HEK293 (cell line): ENCODE measurements around the gene HLA-DMB.
A peak's percentile ranks its signal among the peaks of the same experiment; 100 is the strongest.

Source experiments
- BCL6B ChIP-seq: fragments of 450-650 bp; formaldehyde crosslinking; IDR thresholded peaks from 2 replicates; pipeline ENCODE4 v1.5.1; 2017; ENCODE audit warnings: missing biosample characterization, missing genetic modification characterization
- GLIS1 ChIP-seq: fragments of 450-650 bp; formaldehyde crosslinking; IDR thresholded peaks from 2 replicates; pipeline ENCODE4 v1.5.1; 2016; ENCODE audit warnings: missing biosample characterization, missing genetic modification characterization
- HOXD13 ChIP-seq: sonication (generic); formaldehyde crosslinking; IDR thresholded peaks from 2 replicates; pipeline ENCODE4 v1.8.0; 2022; ENCODE audit warnings: missing genetic modification reagents, borderline replicate concordance
- MYNN ChIP-seq: fragments of 450-650 bp; formaldehyde crosslinking; IDR thresholded peaks from 2 replicates; pipeline ENCODE4 v1.5.1; 2016; ENCODE audit warnings: missing biosample characterization, missing genetic modification characterization, borderline replicate concordance
- MZF1 ChIP-seq: fragments of 450-650 bp; formaldehyde crosslinking; IDR thresholded peaks from 2 replicates; pipeline ENCODE4 v1.5.1; 2017; ENCODE audit warnings: missing biosample characterization, missing genetic modification characterization, borderline replicate concordance
- PRDM10 ChIP-seq: fragments of 450-650 bp; formaldehyde crosslinking; IDR thresholded peaks from 2 replicates; pipeline ENCODE4 v1.5.1; 2016; ENCODE audit warnings: missing biosample characterization, missing genetic modification characterization
- PRDM6 ChIP-seq: fragments of 450-650 bp; formaldehyde crosslinking; IDR thresholded peaks from 2 replicates; pipeline ENCODE4 v1.5.1; 2017; ENCODE audit warnings: missing biosample characterization, missing genetic modification characterization
- ZBTB1 ChIP-seq: fragments of 450-650 bp; formaldehyde crosslinking; IDR thresholded peaks from 2 replicates; pipeline ENCODE4 v1.5.1; 2016; ENCODE audit warnings: missing biosample characterization, missing genetic modification characterization
- ZFP37 ChIP-seq: fragments of 450-650 bp; formaldehyde crosslinking; IDR thresholded peaks from 2 replicates; pipeline ENCODE4 v1.5.1; 2016; ENCODE audit warnings: missing biosample characterization, missing genetic modification characterization
- ZNF174 ChIP-seq: fragments of 450-650 bp; formaldehyde crosslinking; IDR thresholded peaks from 2 replicates; pipeline ENCODE4 v1.5.0; 2017; ENCODE audit warnings: missing biosample characterization, mild to moderate bottlenecking, missing genetic modification characterization
- ZNF19 ChIP-seq: fragments of 450-650 bp; formaldehyde crosslinking; IDR thresholded peaks from 2 replicates; pipeline ENCODE4; 2016; ENCODE audit warnings: missing biosample characterization, missing genetic modification characterization, low read depth
- ZNF214 ChIP-seq: fragments of 450-650 bp; formaldehyde crosslinking; IDR thresholded peaks from 2 replicates; pipeline ENCODE4 v1.5.1; 2017; ENCODE audit warnings: missing biosample characterization, mild to moderate bottlenecking, missing genetic modification characterization, borderline replicate concordance
- ZNF416 ChIP-seq: fragments of 450-650 bp; formaldehyde crosslinking; IDR thresholded peaks from 2 replicates; pipeline ENCODE4 v1.5.1; 2016; ENCODE audit warnings: missing biosample characterization, missing genetic modification characterization
- ZNF433 ChIP-seq: fragments of 450-650 bp; formaldehyde crosslinking; IDR thresholded peaks from 2 replicates; pipeline ENCODE4 v1.5.1; 2016; ENCODE audit warnings: missing biosample characterization, missing genetic modification characterization, low read depth
- ZNF660 ChIP-seq: fragments of 450-650 bp; IDR thresholded peaks from 2 replicates; pipeline ENCODE4 v1.5.1; 2018; ENCODE audit warnings: missing biosample characterization, mild to moderate bottlenecking, missing genetic modification characterization
- ZSCAN30 ChIP-seq: fragments of 450-650 bp; IDR thresholded peaks from 2 replicates; pipeline ENCODE4 v1.5.1; 2018; ENCODE audit warnings: missing biosample characterization, mild to moderate bottlenecking, missing genetic modification characterization, moderate library complexity
- TF ChIP-seq, protein P1 (sequence below): fragments of 450-650 bp; formaldehyde crosslinking; IDR thresholded peaks from 2 replicates; pipeline ENCODE4 v1.5.1; 2016; ENCODE audit warnings: missing biosample characterization, missing genetic modification characterization

Gene HLA-DMB

GRCh38 chr6:32982702-32983492 is 42.1 kb upstream of the HLA-DMB start (continued):
- TF ChIP-seq ZBTB1 (no peak), ZSCAN30 (tag by site-specific recombination) (0 out of 2 replicates have a peak, but pooled peaks have one; percentile 47), MYNN (tag by site-specific recombination) (peak; percentile 98), ZNF660 (tag by site-specific recombination) (0 out of 2 replicates have a peak, but pooled peaks have one; percentile 43), ZNF19 (tag by site-specific recombination) (no peak), ZNF416 (tag by site-specific recombination) (no peak), PRDM6 (tag by site-specific recombination) (peak; percentile 43; the same call in 1 of the 2 replicates), HOXD13 (CRISPR knock-in tag) (no peak), ZNF174 (no peak), BCL6B (tag by site-specific recombination) (no peak), ZNF214 (tag by site-specific recombination) (no peak), ZFP37 (tag by site-specific recombination) (0 out of 2 replicates have a peak, but pooled peaks have one; percentile 7), PRDM10 (0 out of 2 replicates have a peak, but pooled peaks have one; percentile 45), GLIS1 (tag by site-specific recombination) (no peak), MZF1 (tag by site-specific recombination) (no peak), ZNF433 (tag by site-specific recombination) (no peak)
- TF ChIP-seq, protein P1, sequence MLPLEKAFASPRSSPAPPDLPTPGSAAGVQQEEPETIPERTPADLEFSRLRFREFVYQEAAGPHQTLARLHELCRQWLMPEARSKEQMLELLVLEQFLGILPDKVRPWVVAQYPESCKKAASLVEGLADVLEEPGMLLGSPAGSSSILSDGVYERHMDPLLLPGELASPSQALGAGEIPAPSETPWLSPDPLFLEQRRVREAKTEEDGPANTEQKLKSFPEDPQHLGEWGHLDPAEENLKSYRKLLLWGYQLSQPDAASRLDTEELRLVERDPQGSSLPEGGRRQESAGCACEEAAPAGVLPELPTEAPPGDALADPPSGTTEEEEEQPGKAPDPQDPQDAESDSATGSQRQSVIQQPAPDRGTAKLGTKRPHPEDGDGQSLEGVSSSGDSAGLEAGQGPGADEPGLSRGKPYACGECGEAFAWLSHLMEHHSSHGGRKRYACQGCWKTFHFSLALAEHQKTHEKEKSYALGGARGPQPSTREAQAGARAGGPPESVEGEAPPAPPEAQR (tag by site-specific recombination): no peak
